HepG2 (cell line): ENCODE data around the gene SUSD6. TPM values are rescaled to one million over a fixed set of nuclear protein-coding genes. Genes with fewer than 3 reads are reported as not detected.

Source experiments
- AHR ChIP-seq: IDR thresholded peaks from 2 replicates; pipeline ENCODE4 v1.6.1; 2018; ENCODE audit warnings: missing genetic modification reagents, missing compliant biosample characterization
- HMG20A ChIP-seq: IDR thresholded peaks from 2 replicates; pipeline ENCODE4 v1.6.1; 2016; ENCODE audit warnings: borderline replicate concordance
- MTF1 ChIP-seq: sonication (generic); formaldehyde crosslinking; IDR thresholded peaks from 2 replicates; pipeline ENCODE4 v1.5.0; 2020; ENCODE audit warnings: missing genetic modification reagents
- NBN ChIP-seq: fragments of 450-650 bp; conservative IDR thresholded peaks from 2 replicates; pipeline ENCODE4 v1.6.1; 2017
- NFKBIZ ChIP-seq: IDR thresholded peaks from 2 replicates; pipeline ENCODE4 v1.6.1; 2018; ENCODE audit warnings: missing genetic modification reagents, missing compliant biosample characterization
- NR2F1 ChIP-seq, 2 experiments: fragments of 450-650 bp in 1 of 2; formaldehyde crosslinking in 1 of 2; IDR thresholded peaks; 2 replicates each; pipeline versions ENCODE4 v1.5.0 to v1.6.1; 2016 to 2020; ENCODE audit warnings: mild to moderate bottlenecking in 1 of 2, missing compliant biosample characterization in 1 of 2, missing genetic modification reagents in 1 of 2, moderate library complexity in 1 of 2
- PPARG ChIP-seq: conservative IDR thresholded peaks from 2 replicates; pipeline ENCODE4 v1.6.1; 2016; ENCODE audit warnings: missing biosample characterization, missing genetic modification reagents
- WIZ ChIP-seq: sonication (generic); formaldehyde crosslinking; IDR thresholded peaks from 2 replicates; pipeline ENCODE4 v1.5.1; 2020; ENCODE audit warnings: mild to moderate bottlenecking, missing genetic modification reagents
- ZBTB7A ChIP-seq: sonication (generic); formaldehyde crosslinking; IDR thresholded peaks from 2 replicates; pipeline ENCODE4 v1.8.0; 2022; ENCODE audit warnings: mild to moderate bottlenecking, missing genetic modification reagents
- ZNF124 ChIP-seq: sonication (generic); formaldehyde crosslinking; IDR thresholded peaks from 2 replicates; pipeline ENCODE4 v1.4.0; 2020; ENCODE audit warnings: missing genetic modification reagents
- ZNF256 ChIP-seq: sonication (generic); formaldehyde crosslinking; conservative IDR thresholded peaks from 2 replicates; pipeline ENCODE4 v1.4.0; 2020; ENCODE audit warnings: missing genetic modification reagents
- ZNF382 ChIP-seq: sonication (generic); formaldehyde crosslinking; IDR thresholded peaks from 2 replicates; pipeline ENCODE4 v1.5.0; 2020; ENCODE audit warnings: missing genetic modification reagents, mild to moderate bottlenecking, borderline replicate concordance
- ZNF570 ChIP-seq: sonication (generic); formaldehyde crosslinking; IDR thresholded peaks from 2 replicates; pipeline ENCODE4 v1.4.0; 2020; ENCODE audit warnings: mild to moderate bottlenecking, missing genetic modification reagents, borderline replicate concordance
- ZNF615 ChIP-seq: sonication (generic); formaldehyde crosslinking; IDR thresholded peaks from 2 replicates; pipeline ENCODE4 v1.5.0; 2020; ENCODE audit warnings: mild to moderate bottlenecking, missing genetic modification reagents, borderline replicate concordance
- ZNF800 ChIP-seq: sonication (generic); formaldehyde crosslinking; IDR thresholded peaks from 2 replicates; pipeline ENCODE4 v1.4.0; 2020; ENCODE audit warnings: missing genetic modification reagents
- ZNF883 ChIP-seq: sonication (generic); formaldehyde crosslinking; IDR thresholded peaks from 2 replicates; pipeline ENCODE4 v1.5.1; 2020; ENCODE audit warnings: mild to moderate bottlenecking, missing genetic modification reagents; ENCODE audit errors: not compliant biosample characterization
- polyA plus RNA-seq, 8 experiments: library from polyadenylated mRNA; depleted of rRNA in 3 of 8; stranded (reverse) in 7 of 8; unstranded in 1 of 8; fragments of >200 nt; fragmentation: Illumina TruSeq in 4 of 8; extraction: Trizol in 4 of 8; gene quantifications; 2 replicates each; pipeline versions ENCODE4 v1.2.1 to v1.2.3, GENCODE V29; 2011 to 2016; ENCODE audit warnings: low read depth in 4 of 8, missing spikeins in 1 of 8, mixed read lengths in 1 of 8; ENCODE audit not compliant: insufficient read depth in 1 of 8
- total RNA-seq, 5 experiments: library from RNA; depleted of rRNA; stranded (reverse); fragments of >200 nt; fragmentation: Illumina TruSeq; extraction: Trizol; gene quantifications; 2 replicates each; pipeline ENCODE4 v1.2.3, GENCODE V29; 2016; ENCODE audit warnings: low read depth in 1 of 5
- TF ChIP-seq, protein P1 (sequence below): sonication (generic); formaldehyde crosslinking; IDR thresholded peaks from 2 replicates; pipeline ENCODE4 v1.4.0; 2020; ENCODE audit warnings: missing genetic modification reagents, borderline replicate concordance
- TF ChIP-seq, protein P2 (sequence below): sonication (generic); formaldehyde crosslinking; IDR thresholded peaks from 2 replicates; pipeline ENCODE4 v1.8.0; 2022; ENCODE audit warnings: low read depth, missing genetic modification reagents
- TF ChIP-seq, protein P3 (sequence below): sonication (generic); formaldehyde crosslinking; IDR thresholded peaks from 2 replicates; pipeline ENCODE4 v1.4.0; 2020; ENCODE audit warnings: mild to moderate bottlenecking, missing genetic modification reagents, borderline replicate concordance

The SUSD6 gene
- total and polyA plus RNA-seq, 2 of the 13 experiments (the other 11 are each of a cell fraction or from before 2014, with no cell fraction given): 7.2 to 7.4 TPM

GRCh38 chr14:69749956-69750355 lies 138.6 kb downstream of the SUSD6 start (continued):
- 0 out of 2 replicates have a peak, but pooled peaks have one; percentile 32 for TF ChIP-seq ZNF124
- TF ChIP-seq ZNF570 (CRISPR knock-in tag): no peak
- TF ChIP-seq, protein P1, sequence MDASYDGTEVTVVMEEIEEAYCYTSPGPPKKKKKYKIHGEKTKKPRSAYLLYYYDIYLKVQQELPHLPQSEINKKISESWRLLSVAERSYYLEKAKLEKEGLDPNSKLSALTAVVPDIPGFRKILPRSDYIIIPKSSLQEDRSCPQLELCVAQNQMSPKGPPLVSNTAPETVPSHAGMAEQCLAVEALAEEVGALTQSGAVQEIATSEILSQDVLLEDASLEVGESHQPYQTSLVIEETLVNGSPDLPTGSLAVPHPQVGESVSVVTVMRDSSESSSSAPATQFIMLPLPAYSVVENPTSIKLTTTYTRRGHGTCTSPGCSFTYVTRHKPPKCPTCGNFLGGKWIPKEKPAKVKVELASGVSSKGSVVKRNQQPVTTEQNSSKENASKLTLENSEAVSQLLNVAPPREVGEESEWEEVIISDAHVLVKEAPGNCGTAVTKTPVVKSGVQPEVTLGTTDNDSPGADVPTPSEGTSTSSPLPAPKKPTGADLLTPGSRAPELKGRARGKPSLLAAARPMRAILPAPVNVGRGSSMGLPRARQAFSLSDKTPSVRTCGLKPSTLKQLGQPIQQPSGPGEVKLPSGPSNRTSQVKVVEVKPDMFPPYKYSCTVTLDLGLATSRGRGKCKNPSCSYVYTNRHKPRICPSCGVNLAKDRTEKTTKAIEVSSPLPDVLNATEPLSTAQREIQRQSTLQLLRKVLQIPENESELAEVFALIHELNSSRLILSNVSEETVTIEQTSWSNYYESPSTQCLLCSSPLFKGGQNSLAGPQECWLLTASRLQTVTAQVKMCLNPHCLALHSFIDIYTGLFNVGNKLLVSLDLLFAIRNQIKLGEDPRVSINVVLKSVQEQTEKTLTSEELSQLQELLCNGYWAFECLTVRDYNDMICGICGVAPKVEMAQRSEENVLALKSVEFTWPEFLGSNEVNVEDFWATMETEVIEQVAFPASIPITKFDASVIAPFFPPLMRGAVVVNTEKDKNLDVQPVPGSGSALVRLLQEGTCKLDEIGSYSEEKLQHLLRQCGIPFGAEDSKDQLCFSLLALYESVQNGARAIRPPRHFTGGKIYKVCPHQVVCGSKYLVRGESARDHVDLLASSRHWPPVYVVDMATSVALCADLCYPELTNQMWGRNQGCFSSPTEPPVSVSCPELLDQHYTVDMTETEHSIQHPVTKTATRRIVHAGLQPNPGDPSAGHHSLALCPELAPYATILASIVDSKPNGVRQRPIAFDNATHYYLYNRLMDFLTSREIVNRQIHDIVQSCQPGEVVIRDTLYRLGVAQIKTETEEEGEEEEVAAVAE (CRISPR knock-in tag): no peak
- no peak for TF ChIP-seq ZNF883 (CRISPR knock-in tag)
- TF ChIP-seq ZNF615: no peak
- TF ChIP-seq AHR (CRISPR knock-in tag): no peak
- no peak for TF ChIP-seq ZBTB7A (CRISPR knock-in tag)
- TF ChIP-seq, protein P2, sequence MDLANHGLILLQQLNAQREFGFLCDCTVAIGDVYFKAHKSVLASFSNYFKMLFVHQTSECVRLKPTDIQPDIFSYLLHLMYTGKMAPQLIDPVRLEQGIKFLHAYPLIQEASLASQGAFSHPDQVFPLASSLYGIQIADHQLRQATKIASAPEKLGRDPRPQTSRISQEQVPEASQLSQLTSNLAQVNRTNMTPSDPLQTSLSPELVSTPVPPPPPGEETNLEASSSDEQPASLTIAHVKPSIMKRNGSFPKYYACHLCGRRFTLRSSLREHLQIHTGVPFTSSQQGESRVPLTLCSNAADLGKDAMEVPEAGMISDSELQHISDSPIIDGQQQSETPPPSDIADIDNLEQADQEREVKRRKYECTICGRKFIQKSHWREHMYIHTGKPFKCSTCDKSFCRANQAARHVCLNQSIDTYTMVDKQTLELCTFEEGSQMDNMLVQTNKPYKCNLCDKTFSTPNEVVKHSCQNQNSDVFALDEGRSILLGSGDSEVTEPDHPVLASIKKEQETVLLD: no peak
- no peak for TF ChIP-seq ZNF800 (CRISPR knock-in tag)
- TF ChIP-seq ZNF256 (CRISPR knock-in tag): no peak
- peak; percentile 90 for TF ChIP-seq PPARG (CRISPR knock-in tag)
- no peak for TF ChIP-seq ZNF382 (CRISPR knock-in tag)
- TF ChIP-seq, protein P3, sequence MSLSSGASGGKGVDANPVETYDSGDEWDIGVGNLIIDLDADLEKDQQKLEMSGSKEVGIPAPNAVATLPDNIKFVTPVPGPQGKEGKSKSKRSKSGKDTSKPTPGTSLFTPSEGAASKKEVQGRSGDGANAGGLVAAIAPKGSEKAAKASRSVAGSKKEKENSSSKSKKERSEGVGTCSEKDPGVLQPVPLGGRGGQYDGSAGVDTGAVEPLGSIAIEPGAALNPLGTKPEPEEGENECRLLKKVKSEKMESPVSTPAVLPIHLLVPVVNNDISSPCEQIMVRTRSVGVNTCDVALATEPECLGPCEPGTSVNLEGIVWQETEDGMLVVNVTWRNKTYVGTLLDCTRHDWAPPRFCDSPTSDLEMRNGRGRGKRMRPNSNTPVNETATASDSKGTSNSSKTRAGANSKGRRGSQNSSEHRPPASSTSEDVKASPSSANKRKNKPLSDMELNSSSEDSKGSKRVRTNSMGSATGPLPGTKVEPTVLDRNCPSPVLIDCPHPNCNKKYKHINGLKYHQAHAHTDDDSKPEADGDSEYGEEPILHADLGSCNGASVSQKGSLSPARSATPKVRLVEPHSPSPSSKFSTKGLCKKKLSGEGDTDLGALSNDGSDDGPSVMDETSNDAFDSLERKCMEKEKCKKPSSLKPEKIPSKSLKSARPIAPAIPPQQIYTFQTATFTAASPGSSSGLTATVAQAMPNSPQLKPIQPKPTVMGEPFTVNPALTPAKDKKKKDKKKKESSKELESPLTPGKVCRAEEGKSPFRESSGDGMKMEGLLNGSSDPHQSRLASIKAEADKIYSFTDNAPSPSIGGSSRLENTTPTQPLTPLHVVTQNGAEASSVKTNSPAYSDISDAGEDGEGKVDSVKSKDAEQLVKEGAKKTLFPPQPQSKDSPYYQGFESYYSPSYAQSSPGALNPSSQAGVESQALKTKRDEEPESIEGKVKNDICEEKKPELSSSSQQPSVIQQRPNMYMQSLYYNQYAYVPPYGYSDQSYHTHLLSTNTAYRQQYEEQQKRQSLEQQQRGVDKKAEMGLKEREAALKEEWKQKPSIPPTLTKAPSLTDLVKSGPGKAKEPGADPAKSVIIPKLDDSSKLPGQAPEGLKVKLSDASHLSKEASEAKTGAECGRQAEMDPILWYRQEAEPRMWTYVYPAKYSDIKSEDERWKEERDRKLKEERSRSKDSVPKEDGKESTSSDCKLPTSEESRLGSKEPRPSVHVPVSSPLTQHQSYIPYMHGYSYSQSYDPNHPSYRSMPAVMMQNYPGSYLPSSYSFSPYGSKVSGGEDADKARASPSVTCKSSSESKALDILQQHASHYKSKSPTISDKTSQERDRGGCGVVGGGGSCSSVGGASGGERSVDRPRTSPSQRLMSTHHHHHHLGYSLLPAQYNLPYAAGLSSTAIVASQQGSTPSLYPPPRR (CRISPR knock-in tag): no peak
- TF ChIP-seq HMG20A: peak; percentile 24; the same call in 1 of the 2 replicates
- TF ChIP-seq NFKBIZ (CRISPR knock-in tag): no peak
- 0 out of 4 replicates have a peak, but pooled peaks have one; percentile 33 to 40 for TF ChIP-seq NR2F1 (CRISPR knock-in tag; IDR thresholded peaks at IDR 0.05)
- no peak for TF ChIP-seq MTF1 (CRISPR knock-in tag)
- no peak for TF ChIP-seq NBN
- no peak for TF ChIP-seq WIZ (CRISPR knock-in tag)
